CD8-positive, alpha-beta memory T cell (primary cell): ENCODE results near the gene BTBD8. TPM values are rescaled to one million over a fixed set of nuclear protein-coding genes. Genes with fewer than 3 reads are reported as not detected.

Experiments
- CTCF ChIA-PET: fragments of 350-600 bp; sonication (Branson Sonifier 250); formaldehyde crosslinking; loops from one replicate; lab custom pipeline; 2021; ENCODE audit warnings: antibody characterized with exemption; lab: Charles Lee
- POLR2A ChIA-PET: fragments of 350-600 bp; sonication (Branson Sonifier 250); formaldehyde crosslinking; loops from one replicate; lab custom pipeline; 2021; ENCODE audit warnings: antibody characterized with exemption; lab: Charles Lee
- DNase-seq, 5 donors: peaks; one replicate each; pipeline versions ENCODE4 v3.0.0 to v3.0.0-alpha.2; 2020 to 2022; ENCODE audit warnings: mixed read lengths in 1 of 5
- H3K27ac ChIP-seq: one replicate; pipeline ENCODE4 v1.7.0; 2013; ENCODE audit warnings: low read depth, mild to moderate bottlenecking, low read length, moderate library complexity
- H3K27me3 ChIP-seq: 2 replicates; pipeline ENCODE4 v1.7.0; 2013; ENCODE audit warnings: low read length, mild to moderate bottlenecking; ENCODE audit not compliant: insufficient read depth, poor library complexity, severe bottlenecking
- H3K36me3 ChIP-seq: 2 replicates; pipeline ENCODE4 v1.7.0; 2013; ENCODE audit warnings: mild to moderate bottlenecking, low read length, moderate library complexity; ENCODE audit not compliant: insufficient read depth
- H3K4me1 ChIP-seq: 2 replicates; pipeline ENCODE4 v1.7.0; 2013; ENCODE audit warnings: mild to moderate bottlenecking, low read length, moderate library complexity; ENCODE audit not compliant: insufficient read depth
- H3K4me3 ChIP-seq: 2 replicates; pipeline ENCODE4 v1.7.0; 2013; ENCODE audit warnings: mild to moderate bottlenecking, low read length
- H3K9me3 ChIP-seq: 2 replicates; pipeline ENCODE4 v1.7.0; 2013; ENCODE audit warnings: mild to moderate bottlenecking, low read length
- H3K27ac Mint-ChIP-seq, 8 donors: one replicate each; pipeline ENCODE4 v1.8.0; 2020 to 2021; ENCODE audit warnings: mixed read lengths in 8 of 8, mild to moderate bottlenecking in 6 of 8, inconsistent platforms in 3 of 8, moderate library complexity in 3 of 8
- H3K27me3 Mint-ChIP-seq, 2 donors: one replicate each; pipeline ENCODE4 v1.8.0; 2020 to 2021; ENCODE audit warnings: mixed read lengths in 2 of 2, mild to moderate bottlenecking in 1 of 2, moderate library complexity in 1 of 2
- H3K36me3 Mint-ChIP-seq, 3 donors: one replicate each; pipeline ENCODE4 v1.8.0; 2020 to 2021; ENCODE audit warnings: mixed read lengths in 3 of 3, inconsistent platforms in 1 of 3, mild to moderate bottlenecking in 1 of 3
- H3K4me1 Mint-ChIP-seq, 3 donors: one replicate each; pipeline ENCODE4 v1.8.0; 2020 to 2021; ENCODE audit warnings: mixed read lengths in 3 of 3, inconsistent platforms in 1 of 3, mild to moderate bottlenecking in 1 of 3
- H3K4me3 Mint-ChIP-seq, 7 donors: one replicate each; pipeline ENCODE4 v1.8.0; 2020 to 2021; ENCODE audit warnings: mixed read lengths in 7 of 7, mild to moderate bottlenecking in 6 of 7, moderate library complexity in 4 of 7, inconsistent platforms in 2 of 7
- H3K9me3 Mint-ChIP-seq, 5 donors: one replicate each; pipeline ENCODE4 v1.8.0; 2020 to 2022; ENCODE audit warnings: mixed read lengths in 5 of 5, mild to moderate bottlenecking in 3 of 5, moderate library complexity in 2 of 5, inconsistent platforms in 1 of 5
- polyA plus RNA-seq: library from polyadenylated mRNA; unstranded; fragments of 300-500 nt; fragmentation: Illumina TruSeq; gene quantifications from one replicate; pipeline ENCODE4 v1.2.3, GENCODE V29; 2021
- total RNA-seq, 2 experiments: library from RNA; stranded (reverse); gene quantifications; one replicate each; pipeline ENCODE4 v1.2.3, GENCODE V29; 2021

BTBD8 gene
- total and polyA plus RNA-seq, 3 experiments from 2014 or later, result 0.58 to 1.4 (median 1.2) TPM

DNA sequence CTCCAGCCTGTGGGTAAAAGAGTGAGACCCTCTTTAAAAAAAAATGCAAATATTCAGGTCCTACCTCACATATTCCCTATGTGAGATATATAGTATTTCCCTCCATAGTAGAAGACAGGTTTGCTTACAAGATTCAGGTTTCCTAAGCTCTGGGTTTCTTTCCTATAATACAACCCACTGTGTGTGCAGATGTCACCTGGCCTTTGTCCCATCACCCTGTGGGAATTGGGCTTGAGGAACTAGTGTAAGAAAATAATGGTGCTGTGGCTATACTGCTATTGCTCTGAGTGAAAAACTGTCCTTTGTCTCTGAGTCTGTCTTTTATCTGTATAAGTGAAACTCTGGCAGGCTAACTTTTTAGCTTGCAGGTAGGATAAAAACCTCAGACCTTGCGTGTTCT lies 150.6 kb downstream of the BTBD8 start:
- Mint-ChIP-seq H3K27me3 (peaks cover 5 to 14% of the 10 kb centered on the region in 2 donors), H3K9me3 (no peaks in the 10 kb centered on the region), H3K36me3 (no peaks in the 10 kb centered on the region), H3K4me1 (no peaks in the 10 kb centered on the region), H3K4me3 (no peak overlapping the region), H3K27ac (no peak overlapping the region)
- no peak for DNase-seq
- Histone ChIP-seq H3K9me3 (no peaks in the 10 kb centered on the region), H3K4me1 (no peaks in the 10 kb centered on the region), H3K27ac (no peak overlapping the region), H3K36me3 (no peaks in the 10 kb centered on the region), H3K4me3 (no peak overlapping the region), H3K27me3 (no peaks in the 10 kb centered on the region)
- ChIA-PET CTCF (no interaction called here), POLR2A (no interaction called here)

Other genes starting within 250 kb of the BTBD8 start
- 10 to 100 TPM; 28.8 to 29.9 TPM for gene TGFBR3, start 194.2 kb upstream of the BTBD8 start, total RNA-seq
- 78.5 TPM for gene TGFBR3, start 194.2 kb upstream of the BTBD8 start, polyA plus RNA-seq
- gene BRDT, start 130.9 kb upstream of the BTBD8 start, total RNA-seq, result not detected
- gene BRDT, start 130.9 kb upstream of the BTBD8 start, polyA plus RNA-seq, result not detected
- under 1 TPM; 0.15 to 0.62 TPM for gene EPHX4, start 50.4 kb upstream of the BTBD8 start, total RNA-seq
- gene EPHX4, start 50.4 kb upstream of the BTBD8 start, polyA plus RNA-seq, result 2.2 TPM
- under 1 TPM; 0.38 to 0.39 TPM for gene SETSIP, start 4.9 kb upstream of the BTBD8 start, total RNA-seq
- not detected for gene SETSIP, start 4.9 kb upstream of the BTBD8 start, polyA plus RNA-seq
- gene C1orf146, start 137.6 kb downstream of the BTBD8 start, total RNA-seq, result not detected
- gene C1orf146, start 137.6 kb downstream of the BTBD8 start, polyA plus RNA-seq, result not detected
- 10 to 100 TPM; 20.1 TPM for gene GLMN, start 218.6 kb downstream of the BTBD8 start, total RNA-seq
- 11.1 TPM for gene GLMN, start 218.6 kb downstream of the BTBD8 start, polyA plus RNA-seq
- 10 to 100 TPM; 38.6 to 40.7 TPM for gene RPAP2, start 218.7 kb downstream of the BTBD8 start, total RNA-seq
- gene RPAP2, start 218.7 kb downstream of the BTBD8 start, polyA plus RNA-seq, result 30.8 TPM